GM18520 (cell line): ENCODE data around the gene MAP1B.

ENCODE experiments used
- ATAC-seq: cut with Tn5 transposase; IDR thresholded peaks from one replicate; pipeline ENCODE4 v1.9.1; 2021; ENCODE audit not compliant: unreplicated experiment

Gene MAP1B

DNA sequence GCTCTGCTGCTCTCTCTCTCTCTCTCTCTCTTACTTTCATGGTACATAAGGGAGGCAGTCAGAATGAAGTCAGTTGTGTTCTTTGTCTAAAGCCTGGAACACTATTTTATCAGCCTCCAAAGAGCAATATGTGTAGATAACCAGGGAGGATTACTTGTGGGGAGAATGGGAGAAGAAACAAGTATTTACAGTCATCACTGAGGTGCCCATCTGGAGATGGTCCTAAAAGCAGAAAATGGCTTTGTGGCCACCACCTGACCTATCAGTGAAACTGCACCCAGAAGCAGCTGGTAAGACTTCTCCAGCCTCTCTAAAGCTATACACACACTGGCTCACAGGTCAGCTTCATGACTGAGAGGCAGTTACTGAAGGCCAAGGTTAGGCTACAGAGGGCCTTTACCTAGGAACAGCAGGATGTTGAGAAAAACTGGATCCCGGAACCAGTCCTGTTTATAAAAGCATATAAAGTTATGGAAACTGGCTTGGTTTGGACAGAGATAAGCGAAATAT is 137.6 kb downstream of the MAP1B start:
- peak; percentile 72 for ATAC-seq

DNA sequence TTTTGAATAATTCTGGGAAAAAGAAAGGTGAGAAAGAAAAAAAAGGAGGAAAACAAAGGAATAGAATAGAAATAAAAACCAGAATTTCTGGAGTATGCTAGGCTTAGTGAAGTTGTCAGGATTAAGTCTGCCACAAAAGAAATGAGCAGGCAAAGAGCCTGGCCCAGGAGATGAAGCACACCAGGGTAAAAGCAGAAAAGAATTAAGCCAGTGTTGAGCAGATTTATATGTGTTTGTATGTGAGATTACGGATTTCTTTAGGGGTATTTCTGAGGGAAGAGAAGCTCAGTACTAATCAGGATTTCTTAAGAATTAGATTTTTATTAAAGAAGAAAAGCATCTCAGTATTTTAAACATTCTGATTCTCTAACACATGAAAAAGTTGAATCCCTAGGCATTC is 138.3 kb downstream of the MAP1B start:
- ATAC-seq: no peak

GRCh38 chr5:72245951-72246532 is 138.8 kb downstream of the MAP1B start:
- ATAC-seq: no peak

DNA sequence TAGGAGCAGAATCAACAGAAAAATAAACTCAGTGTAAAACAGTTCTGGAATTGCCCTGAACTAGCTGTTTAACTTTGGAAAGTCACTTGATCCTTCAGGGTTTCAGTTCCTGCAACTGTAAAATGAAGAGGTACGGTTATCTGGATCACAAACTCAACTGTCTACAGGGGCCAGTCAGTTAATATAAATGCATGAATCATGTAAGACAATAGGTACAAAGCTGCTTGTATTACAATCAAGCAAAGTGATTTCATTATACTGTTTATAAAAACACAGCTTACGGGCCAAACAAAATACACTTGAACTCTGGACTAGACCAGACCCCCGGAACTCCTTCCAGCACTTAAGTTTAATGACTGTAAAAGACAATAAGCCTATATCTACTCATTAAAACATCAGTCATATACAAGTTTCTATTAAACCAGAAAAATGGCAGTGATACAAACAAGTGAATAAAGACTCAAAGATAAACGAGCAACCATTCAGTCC is 139.7 kb downstream of the MAP1B start:
- ATAC-seq: no peak

DNA sequence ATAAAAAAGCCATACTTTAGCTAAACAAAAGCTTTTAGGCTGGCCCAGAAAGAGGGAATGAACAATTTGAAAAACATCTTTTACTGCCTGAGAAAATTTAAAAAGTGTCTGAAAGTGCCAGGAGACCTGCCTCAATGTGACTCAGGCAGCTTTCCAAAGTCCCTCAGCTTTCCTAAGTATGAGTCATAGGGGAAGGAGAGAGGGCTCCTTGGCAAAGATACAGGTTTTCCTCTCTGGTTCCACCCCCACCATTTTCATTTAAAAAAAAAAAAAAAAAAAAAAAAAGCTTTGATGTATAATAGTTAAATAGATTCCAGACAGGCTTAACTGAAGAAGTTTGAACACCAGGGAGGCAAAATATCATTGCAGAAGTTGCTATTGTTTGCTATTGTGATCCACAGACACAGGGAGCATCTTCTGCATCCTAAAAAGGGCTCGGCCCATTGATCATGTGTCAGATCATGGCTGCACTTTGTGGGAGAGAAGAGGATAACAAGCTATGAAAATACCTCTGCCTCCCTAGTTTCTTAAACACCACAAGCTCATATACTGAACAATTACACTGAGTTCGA is 141.2 kb downstream of the MAP1B start:
- ATAC-seq: no peak

- ATAC-seq: no peak
These were observed 144.1 kb downstream of the MAP1B start for GRCh38 chr5:72251386-72251785.

GRCh38 chr5:72252008-72252407 is 144.7 kb downstream of the MAP1B start:
- ATAC-seq: no peak

GRCh38 chr5:72252574-72253155 is 145.4 kb downstream of the MAP1B start:
- ATAC-seq: no peak

GRCh38 chr5:72255237-72255636 is 148.0 kb downstream of the MAP1B start:
- ATAC-seq: no peak

GRCh38 chr5:72255670-72256069 is 148.4 kb downstream of the MAP1B start:
- no peak for ATAC-seq

DNA sequence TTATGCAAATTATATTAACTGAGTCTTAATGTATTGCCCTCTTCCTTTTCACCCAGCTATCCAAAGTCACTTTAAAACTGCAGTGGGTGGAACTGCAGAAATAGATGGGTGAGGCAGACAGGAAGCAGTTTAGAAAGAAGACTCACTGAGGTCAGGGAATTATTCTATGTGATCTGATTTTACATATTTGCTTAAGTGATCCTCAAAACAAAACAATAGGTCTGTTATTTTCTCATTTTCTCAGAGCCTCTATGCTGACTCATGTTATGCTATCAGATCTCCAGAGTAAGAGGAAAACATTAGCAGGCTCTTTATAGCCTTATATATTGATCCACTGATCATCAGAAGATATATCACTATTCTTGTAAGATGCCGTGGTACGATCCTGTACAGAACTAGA is 149.3 kb downstream of the MAP1B start:
- ATAC-seq: no peak
